GM19395 (cell line): ENCODE measurements around the gene CALML5.

Experiments
- ATAC-seq: cut with Tn5 transposase; IDR thresholded peaks from one replicate; pipeline ENCODE4 v1.9.1; 2021; ENCODE audit warnings: mild to moderate bottlenecking, moderate library complexity; ENCODE audit not compliant: unreplicated experiment

CALML5 gene

GRCh38 chr10:5467634-5468255 lies 31.6 kb downstream of the CALML5 start:
- no peak for ATAC-seq

DNA sequence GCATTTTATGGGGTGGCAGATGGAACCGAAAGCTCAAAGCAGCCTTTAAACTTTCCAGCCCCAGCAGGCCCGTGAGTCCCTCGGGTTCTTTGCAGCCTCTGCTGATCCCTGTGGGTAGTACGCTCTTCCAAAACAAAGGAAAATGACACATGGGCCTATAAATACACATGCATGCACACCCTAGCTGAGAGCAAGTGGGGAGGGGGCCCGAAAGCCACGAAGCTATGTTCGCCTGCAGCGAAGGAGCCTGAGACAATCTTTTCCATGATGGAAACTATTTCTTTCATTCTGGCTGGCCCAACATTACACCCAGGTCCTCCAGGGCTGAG lies 32.2 kb downstream of the CALML5 start:
- no peak for ATAC-seq

GRCh38 chr10:5466451-5467206 lies 32.7 kb downstream of the CALML5 start:
- ATAC-seq, result no peak

DNA sequence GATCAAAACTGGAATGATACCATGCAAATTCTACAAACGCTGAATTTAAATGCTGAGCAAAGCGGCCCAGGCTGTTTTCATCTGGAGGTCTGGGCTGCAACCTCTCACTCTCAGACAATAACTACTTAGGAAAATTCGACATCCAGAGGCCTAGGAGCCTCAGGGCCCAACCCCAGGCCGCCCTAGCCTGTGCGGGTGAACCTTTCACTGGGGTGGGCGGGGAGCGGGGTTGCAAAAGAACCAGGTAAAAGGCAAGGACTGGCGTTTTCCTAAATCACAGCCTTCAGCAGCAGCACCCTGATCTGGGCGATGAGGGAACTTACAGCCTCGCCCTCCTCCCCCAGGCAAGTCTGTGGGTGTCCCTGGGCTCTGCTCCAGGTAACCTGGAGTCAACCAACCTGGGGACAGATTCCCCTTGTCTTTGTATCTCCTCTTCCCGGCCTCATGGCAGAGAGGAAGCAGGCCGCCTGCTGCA lies 33.4 kb downstream of the CALML5 start:
- ATAC-seq, result no peak

DNA sequence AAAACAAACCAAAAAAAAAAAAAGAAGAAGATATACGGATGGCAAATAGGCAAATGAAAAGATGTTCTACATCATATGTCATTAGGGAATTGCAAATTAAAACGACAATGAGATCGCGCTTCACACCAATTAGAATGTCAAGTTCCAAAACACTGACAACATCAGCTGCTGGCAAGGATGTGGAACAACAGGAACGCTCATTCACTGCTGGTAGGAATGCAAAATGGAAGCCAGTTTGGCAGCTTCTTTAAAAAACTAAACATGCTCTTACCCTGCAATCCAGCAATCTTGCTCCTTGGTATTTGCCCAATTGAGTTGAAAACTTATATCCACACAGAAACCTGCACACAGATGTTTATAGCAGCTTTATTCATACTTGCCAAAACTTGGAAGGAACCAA lies 34.8 kb downstream of the CALML5 start:
- ATAC-seq, result no peak

DNA sequence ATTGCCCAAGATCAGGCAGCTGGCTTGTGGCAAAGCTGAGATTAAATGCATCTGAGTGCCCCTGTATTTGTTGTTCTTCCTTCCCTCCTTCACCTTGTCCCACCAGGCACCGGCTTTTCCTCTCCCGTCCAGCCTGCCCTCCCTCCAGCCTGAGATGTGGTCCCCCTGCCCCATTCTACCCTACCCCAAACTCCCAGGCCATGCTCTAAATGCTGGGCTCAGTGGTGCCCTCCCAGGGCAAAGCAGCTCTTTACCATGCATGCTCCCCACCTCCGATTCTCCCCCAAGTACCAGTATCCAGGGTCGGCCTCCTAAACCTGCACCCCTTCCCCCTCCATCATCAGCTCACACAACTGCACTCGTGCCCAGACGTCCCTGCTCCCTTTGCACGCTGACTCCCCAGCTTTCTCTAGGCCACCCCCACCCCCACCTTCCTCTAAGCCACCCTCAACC lies 36.5 kb downstream of the CALML5 start:
- no peak for ATAC-seq

DNA sequence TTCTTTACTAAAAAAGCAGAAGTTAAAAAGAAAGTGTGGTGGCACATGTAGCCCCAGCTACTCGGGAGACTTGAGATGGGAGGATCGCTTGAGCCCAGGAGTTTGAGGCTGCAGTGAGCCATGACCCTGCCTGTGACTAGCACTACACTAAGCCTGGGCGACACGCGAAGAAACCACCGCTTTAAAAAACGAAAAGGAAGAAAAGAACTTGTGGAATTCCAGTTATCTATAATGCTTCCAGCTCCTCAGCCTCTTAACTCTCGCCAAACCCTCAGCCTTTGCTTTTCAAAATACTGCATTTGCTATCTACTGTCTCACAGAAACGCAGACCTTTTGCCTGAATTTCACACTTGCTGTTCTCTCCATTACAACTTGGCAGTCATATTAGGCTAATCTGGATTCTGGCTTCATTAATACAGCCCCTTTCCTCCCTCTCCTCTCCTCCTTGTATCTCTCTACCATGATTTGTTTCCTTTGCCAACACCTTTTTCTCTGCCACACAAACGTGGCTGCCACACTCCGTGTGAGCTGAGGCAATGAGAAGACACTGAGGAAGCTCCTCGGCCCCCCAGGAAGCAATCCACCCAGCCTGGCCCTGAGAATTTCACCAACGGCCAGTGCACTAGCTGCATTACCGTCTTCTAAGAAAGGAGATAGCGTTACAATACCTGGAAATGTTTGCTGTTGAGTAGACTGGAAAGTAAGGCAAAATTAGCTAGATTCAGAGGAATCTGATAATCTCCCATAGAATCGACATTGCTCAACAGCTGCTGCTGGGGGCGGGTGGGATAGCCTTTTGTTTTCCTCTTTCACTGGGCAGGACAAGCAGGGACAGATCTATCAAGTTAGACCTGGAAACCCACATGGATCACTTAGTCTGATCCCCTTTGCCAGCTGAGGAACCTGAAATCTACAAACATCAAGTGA lies 37.2 kb downstream of the CALML5 start:
- ATAC-seq, result no peak

DNA sequence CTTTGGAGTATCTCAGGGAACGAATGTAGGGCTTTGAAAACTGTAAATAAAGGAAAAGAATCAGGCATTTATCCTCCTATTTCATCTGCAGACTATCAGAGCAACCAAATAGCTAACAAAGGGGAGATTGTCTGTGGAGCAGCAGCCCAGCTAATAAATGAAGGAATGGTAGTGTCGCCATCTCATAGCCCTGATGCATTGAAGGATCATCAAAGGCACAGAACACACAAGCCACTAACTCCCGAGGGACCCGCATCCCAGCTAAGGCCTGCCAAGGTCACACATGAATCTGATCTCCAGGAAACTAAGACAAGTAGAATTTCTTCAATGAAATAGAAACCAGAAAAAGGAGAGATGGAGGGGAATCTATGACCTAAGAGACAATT lies 38.2 kb downstream of the CALML5 start:
- ATAC-seq, result no peak

GRCh38 chr10:5460468-5461202 lies 38.7 kb downstream of the CALML5 start:
- ATAC-seq, result no peak

DNA sequence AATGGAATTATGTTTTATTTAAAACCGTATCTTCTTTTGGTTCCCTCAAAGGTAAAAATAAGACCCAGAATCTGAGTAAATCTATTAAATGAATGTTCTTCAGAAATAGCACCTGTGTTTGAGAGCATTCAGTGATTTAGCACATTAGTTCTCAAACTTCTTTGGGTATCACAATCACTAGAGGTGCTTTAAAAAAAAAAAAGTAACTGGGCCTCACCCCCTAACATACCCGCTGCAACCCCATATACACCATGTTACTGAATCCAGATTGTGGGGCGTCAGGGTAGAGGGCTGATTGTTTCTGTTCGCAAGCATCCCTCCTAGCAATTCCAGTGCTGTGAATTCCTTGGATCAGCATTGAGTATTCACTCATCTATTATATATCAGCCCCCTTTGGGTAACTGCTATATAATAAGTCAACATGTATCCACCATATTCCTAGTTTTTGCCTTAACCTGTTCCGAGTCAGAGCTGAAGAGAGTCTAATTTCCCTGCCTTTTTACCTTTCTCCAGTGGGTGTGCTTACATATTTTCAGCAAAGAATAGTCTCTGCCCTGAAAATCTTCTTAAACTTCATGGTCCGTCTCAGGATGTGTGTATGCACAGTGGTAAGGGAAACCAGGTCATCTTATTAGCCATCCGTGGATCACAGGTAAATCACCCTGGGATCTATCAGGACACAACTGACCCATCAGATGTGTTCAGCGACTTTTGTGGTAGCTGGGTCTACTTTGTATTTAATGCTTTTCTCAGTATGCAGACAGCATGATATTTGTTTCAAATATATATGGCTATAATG lies 40.2 kb downstream of the CALML5 start:
- ATAC-seq, result no peak

DNA sequence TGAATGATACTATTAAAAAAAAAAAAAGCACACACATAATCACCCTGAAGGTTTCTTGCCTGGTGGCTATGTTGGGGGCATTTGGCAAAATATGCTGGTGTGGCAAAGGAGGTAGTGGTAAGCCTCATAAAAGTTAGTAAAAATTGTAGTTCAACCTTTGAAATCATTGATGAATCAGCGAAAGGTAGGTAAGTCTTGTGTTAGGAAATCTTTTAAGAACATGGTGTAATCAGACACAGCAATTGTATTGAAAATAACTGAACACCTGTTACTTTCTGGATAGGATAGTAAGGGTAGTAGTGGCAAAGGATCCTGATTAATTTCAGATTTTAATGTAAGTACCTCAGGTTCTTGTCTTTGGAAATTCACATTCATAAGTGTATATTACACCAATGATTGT lies 40.9 kb downstream of the CALML5 start:
- no peak for ATAC-seq

GRCh38 chr10:5457741-5458140 lies 41.6 kb downstream of the CALML5 start:
- ATAC-seq, result no peak

- no peak for ATAC-seq
These were observed 42.8 kb downstream of the CALML5 start for GRCh38 chr10:5456563-5456962.

DNA sequence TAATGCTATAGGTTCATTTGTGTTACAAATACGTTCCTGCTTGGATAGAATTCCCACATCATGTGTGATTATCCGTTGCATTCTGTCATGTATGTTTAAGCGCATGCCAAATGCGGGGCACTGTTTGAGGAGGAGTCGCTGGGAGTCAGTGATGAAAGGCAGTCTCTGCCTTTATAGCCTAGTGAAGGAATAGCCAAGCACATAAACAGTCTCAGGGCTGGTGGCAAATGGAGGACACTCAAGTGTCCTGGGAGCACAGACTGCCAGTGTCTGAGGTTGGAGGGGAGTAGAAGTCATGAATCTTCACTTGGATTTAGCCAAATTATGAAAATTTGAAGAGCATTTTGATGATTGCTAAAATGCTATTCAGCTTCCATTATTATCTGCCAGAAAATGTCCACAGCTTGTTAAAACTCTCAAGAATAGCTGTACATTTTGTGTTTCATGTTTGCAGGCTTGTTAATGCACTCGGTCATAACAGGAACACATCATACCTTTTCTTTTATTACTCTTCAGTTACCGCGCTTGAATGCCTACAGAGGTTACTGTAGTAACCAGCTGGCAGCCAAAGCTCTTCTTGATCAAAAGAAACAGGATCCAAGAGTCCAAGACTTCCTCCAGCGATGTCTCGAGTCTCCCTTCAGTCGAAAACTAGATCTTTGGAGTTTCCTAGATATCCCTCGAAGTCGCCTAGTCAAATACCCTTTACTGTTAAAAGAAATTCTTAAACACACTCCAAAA lies 45.5 kb downstream of the CALML5 start:
- no peak for ATAC-seq

GRCh38 chr10:5450605-5451384 lies 48.6 kb downstream of the CALML5 start:
- no peak for ATAC-seq

- no peak for ATAC-seq
These were observed 49.5 kb downstream of the CALML5 start for GRCh38 chr10:5449823-5450222.

GRCh38 chr10:5449227-5449626 lies 50.1 kb downstream of the CALML5 start:
- ATAC-seq, result no peak
